WI38 (cell line): ENCODE measurements around the gene TUBB2B.

ENCODE experiments used
- H3K4me3 ChIP-seq: 2 replicates; pipeline ENCODE4 v1.5.1; 2011; ENCODE audit warnings: low read depth, mild to moderate bottlenecking, control low read depth, low read length
- CTCF ChIP-seq: IDR thresholded peaks from 2 replicates; pipeline ENCODE4 v1.5.1; 2012; ENCODE audit warnings: low read depth, mild to moderate bottlenecking, control low read depth, low read length

The TUBB2B gene

DNA sequence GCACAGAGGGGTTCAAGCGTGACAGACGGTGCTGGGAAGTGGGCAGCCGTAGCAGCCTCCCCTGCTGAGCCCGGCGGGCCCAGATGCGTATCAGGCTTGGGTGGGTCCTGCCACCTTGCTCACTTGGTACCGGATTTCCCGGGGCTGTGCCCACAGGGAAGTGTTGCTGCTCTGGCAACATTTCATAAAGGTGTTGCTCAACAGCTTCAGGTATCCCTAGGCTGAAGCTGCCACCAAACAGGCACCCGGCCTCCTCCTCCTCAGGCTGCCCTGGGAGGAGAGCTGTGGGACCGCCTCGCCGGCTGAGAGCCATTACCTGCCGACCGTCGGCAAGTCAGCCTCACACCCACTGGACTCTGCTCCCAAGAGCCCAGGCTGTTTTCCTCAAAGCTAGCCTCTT is 42.8 kb upstream of the TUBB2B start:
- no peak for TF ChIP-seq CTCF

DNA sequence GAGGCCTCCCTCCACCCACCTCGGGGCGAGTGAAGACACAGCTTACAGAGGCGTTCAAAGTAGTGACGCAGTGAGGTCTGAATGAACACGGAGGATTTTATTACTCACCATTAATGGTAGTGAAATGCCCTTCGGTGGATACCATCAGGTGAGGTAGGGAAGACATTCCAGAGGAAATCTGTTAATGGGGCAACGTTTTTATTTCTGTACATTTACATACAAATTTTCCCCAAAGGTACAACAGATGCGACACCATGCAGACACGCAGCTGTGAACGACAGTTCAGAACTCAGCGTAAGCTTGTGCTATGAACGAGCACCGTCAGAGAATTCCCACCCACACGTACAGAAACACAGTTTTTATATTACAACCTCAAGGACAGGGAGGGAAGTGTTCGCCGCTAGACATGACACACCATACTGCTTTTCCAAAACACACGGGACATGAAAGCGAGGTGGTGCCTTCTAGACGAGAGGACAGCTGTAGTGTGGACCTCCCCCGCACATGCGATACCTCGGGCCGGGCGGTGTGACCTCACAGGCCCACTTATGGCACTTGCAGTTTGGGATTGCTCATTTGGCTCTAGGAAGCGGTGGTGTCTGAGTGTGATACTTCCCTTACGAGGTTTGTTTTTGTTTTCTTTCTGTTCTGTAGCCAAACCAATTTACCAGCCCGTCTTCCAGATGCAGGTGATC is 42.0 kb upstream of the TUBB2B start:
- no peak for TF ChIP-seq CTCF

More for the DNA sequence above, 42.8 kb upstream of the TUBB2B start:
- no peak overlapping the region for H3K4me3 ChIP-seq

GRCh38 chr6:3268680-3269079 is 41.2 kb upstream of the TUBB2B start:
- no peak overlapping the region for H3K4me3 ChIP-seq
- TF ChIP-seq CTCF, result no peak

More for the DNA sequence above, 42.0 kb upstream of the TUBB2B start:
- H3K4me3 ChIP-seq, result no peak overlapping the region

DNA sequence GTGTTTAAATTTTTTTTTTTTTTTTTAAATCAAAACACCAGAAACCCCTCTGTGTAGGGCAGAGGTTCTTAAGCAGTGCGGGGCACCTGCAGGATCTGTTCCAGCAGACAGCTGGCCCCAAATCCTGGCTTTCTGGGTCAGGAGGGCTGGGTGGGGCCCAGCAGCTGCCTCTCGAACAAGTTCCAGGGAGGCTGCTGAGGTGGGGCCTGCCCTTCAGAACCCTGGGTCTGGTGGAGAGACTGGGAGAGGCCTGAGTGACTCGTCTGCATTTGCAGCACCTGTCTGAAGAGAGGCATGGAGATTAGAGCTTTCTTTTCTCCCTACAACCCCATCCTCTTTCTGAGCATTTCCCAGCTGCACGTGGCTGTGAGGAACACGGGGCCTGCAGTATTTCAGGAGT is 39.7 kb upstream of the TUBB2B start:
- H3K4me3 ChIP-seq, result no peak overlapping the region
- TF ChIP-seq CTCF, result no peak

DNA sequence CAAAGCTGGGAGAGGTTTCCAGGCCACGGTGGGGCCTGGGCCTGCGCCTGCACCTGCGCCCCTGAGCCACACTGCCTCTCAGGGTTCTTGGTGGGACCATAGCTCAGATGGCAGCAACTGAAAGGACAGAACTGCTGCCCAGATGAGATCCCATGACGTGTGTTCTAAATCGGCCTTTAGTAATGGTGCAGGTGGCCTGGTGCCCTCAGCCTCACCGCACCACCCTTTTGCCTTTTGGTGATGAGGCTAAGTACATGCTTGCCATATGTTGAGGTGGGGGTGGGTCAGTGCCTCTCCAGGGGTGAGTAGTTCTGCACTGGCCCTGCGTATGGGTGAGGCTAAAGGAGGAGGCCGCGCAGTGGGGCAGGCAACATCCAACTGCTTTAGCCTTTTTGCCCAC is 38.7 kb upstream of the TUBB2B start:
- TF ChIP-seq CTCF, result no peak
- no peak overlapping the region for H3K4me3 ChIP-seq

DNA sequence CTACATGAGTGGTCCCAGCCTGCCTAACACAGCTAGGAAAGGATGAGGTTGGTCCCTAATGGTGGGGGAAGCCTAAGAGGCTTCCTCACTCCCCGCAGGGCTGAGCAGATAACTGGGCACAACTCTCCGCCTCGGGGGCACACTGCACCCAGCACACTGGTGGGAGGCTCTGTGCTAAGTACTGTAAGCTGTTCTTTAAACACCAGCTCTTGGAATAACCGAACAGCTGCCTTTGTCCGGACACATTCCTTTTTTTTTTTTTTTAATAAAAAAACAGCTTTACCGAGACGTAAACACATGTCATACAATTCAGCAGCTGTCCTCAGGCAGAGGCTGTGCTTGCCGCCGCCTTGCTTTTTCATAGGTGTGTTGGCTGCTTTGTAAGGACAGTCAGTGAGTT is 38.2 kb upstream of the TUBB2B start:
- H3K4me3 ChIP-seq, result no peak overlapping the region
- TF ChIP-seq CTCF, result no peak

DNA sequence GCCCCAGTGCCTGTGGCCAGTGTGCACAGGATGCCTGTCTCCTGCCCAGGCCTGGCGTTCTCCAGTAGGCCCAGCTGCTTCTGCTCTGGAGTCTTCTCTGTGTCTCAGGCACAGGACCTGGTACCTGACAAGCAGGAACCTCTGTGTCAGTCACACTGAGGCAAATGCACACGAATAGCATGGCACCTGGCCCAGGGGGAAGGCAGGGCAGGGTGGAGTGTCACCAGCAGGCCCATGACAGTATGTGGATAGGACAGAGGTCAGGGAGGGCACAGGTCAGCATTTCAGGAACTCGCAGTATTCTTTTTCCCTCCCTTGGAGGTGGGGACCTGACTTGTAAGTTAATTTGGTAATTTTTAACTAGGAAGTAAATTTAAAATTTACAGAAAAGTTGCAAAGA is 36.9 kb upstream of the TUBB2B start:
- TF ChIP-seq CTCF, result no peak

More for the DNA sequence above, 36.9 kb upstream of the TUBB2B start:
- H3K4me3 ChIP-seq, result no peak overlapping the region
